ENCODE data around the gene ATP6V0D1. TPM values are rescaled to one million over a fixed set of nuclear protein-coding genes. Genes with fewer than 3 reads are reported as not detected.

The ATP6V0D1 gene
- total and polyA plus RNA-seq, 2 of the 4 experiments (the other 2 are of a cell fraction) = 112 to 124 TPM

DNA sequence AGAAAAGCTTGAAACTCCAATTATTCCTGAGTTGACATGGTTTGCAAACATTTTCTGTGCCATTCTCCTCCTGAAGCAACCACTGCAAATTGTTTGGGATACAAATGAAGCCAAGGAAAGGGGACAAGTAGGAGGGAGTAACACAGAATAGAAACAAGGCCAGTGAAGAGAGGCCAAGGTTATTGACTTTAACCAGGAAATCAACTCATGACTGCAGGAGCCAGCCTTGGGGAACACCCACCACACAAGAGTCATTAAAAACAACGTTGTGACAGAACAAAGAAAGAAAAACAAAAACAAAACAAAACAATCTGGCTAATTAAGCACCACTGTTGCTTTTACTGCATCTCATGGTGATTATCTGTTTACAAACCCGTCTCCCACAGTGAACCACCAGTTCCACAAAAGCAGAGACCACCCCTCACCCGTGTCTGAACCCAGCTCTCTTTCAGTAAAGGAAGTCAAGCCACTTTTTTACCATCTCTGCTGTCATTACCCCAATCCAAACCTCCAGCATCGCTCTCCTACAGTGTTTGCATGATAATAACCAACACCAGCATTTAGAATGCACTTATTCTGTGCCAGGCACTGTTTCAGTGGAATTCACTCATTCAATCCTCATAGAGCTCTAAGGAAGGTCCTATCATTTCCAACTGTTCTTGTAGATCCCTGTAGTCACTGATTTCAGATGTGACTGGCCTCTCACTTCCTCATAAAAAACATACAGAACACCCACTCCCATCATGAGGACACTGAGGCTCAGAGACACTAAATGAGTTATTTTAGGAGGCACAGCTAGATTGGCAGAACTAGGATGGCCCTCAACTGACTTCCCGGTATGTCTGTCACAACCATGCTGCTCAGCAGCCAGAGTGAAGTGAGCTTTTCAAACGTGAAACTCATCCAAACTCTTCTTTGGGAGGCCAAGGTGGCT, 66.7 kb downstream of the ATP6V0D1 start:
- Histone ChIP-seq H2AFZ (replicated peaks; ENCODE audit: low read length, poor library complexity) (no peak overlapping the region), H2AK9ac (replicated peaks; ENCODE audit: low read depth, low read length, poor library complexity) (no peak overlapping the region), H3K27me3 (ENCODE audit: control insufficient read depth, insufficient read depth, low read length) (no peaks in the 10 kb centered on the region), H3K4ac (ENCODE audit: low read depth, low read length) (no peak overlapping the region), H3K23ac (ENCODE audit: low read depth, low read length) (0 out of 2 replicates have a peak overlapping the region, but pooled peaks have one; percentile 38), H4K91ac (ENCODE audit: insufficient read depth, low read depth, low read length) (no peak overlapping the region), H2BK5ac (ENCODE audit: low read depth, low read length, poor library complexity, severe bottlenecking) (no peak overlapping the region), H3K27ac (ENCODE audit: insufficient read depth, low read length) (no peak overlapping the region), H3K79me1 (ENCODE audit: low read depth in 1 of 2, low read length in 2 of 2) (peaks cover 2 to 15% of the 10 kb centered on the region in 2 experiments; a peak in 3 of 4 replicates), H2BK15ac (ENCODE audit: low read depth, low read length) (no peak overlapping the region), H3K4me1 (ENCODE audit: control insufficient read depth, insufficient read depth, low read length) (no peaks in the 10 kb centered on the region; the same call in 1 of the 2 replicates), H4K20me1 (ENCODE audit: insufficient read depth, low read length) (no peaks in the 10 kb centered on the region), H3K9me3 (ENCODE audit: control insufficient read depth, insufficient read depth, low read length) (no peaks in the 10 kb centered on the region), H3K4me3 (ENCODE audit: insufficient read depth, low read depth, low read length) (no peak overlapping the region), H4K8ac (ENCODE audit: low read depth in 2 of 2, low read length in 2 of 2) (no peak overlapping the region), H4K5ac (ENCODE audit: low read depth, low read length) (no peak overlapping the region), H3K9ac (ENCODE audit: low read depth, low read length) (no peak overlapping the region), H3K14ac (replicated peaks; ENCODE audit: low read depth, low read length) (no peak overlapping the region), H2AK5ac (ENCODE audit: low read depth, low read length) (no peak overlapping the region), H2BK20ac (ENCODE audit: low read depth, low read length) (no peak overlapping the region), H3K9me1 (ENCODE audit: insufficient read depth, low read length) (no peaks in the 10 kb centered on the region), H3K18ac (ENCODE audit: low read depth, low read length) (no peak overlapping the region), H2BK120ac (ENCODE audit: low read depth, low read length) (no peak overlapping the region), H3K4me2 (ENCODE audit: low read depth, low read length) (no peak overlapping the region), H3K36me3 (ENCODE audit: control insufficient read depth, insufficient read depth, low read length) (no peaks in the 10 kb centered on the region), H3K56ac (ENCODE audit: extremely low read depth, insufficient read depth, low read length) (no peak overlapping the region)
- POLR2A ChIA-PET (ENCODE audit: unreplicated experiment) = interaction anchor here (0.6 kb wide), 1 partner anchor 14 kb away, joined by 5 read pairs; no protein-coding TSS in a partner anchor
- dilution Hi-C loops (cut with HindIII; ENCODE audit: low sequenced_read_pairs, unreplicated experiment) = no loop called here
- ATAC-seq (ENCODE audit: low read depth) = no peak
- WGBS, 2 experiments (ENCODE audit: extremely low coverage in 2 of 2, insufficient read length in 1 of 2) = 76% methylated on average over 5 of the region's 6 CpGs; no CpG with 5 or more reads in 1 of the 2 experiments
- intact Hi-C loops (cut with micrococcal nuclease) = no loop called here
- in situ Hi-C loops (cut with MboI; ENCODE audit: low sequenced_read_pairs) = no loop called here
- no peak for DNase-seq
- CTCF ChIA-PET = interaction anchor here (0.7 kb wide), 1 partner anchor 14 kb away, joined by 3 read pairs; no protein-coding TSS in a partner anchor
- no TSS peak for BruUV-seq (replicated peaks)
- TF ChIP-seq POLR2A (IDR thresholded peaks at IDR 0.05; ENCODE audit: low read depth, low read length) (no peak), SMC3 (IDR thresholded peaks at IDR 0.05; ENCODE audit: low read depth, low read length) (no peak), FOS (IDR thresholded peaks at IDR 0.05; ENCODE audit: low read depth, low read length) (no peak), MAFK (IDR thresholded peaks at IDR 0.05; ENCODE audit: low read depth, low read length) (no peak), BHLHE40 (IDR thresholded peaks at IDR 0.05; ENCODE audit: low read depth, low read length) (no peak), RCOR1 (IDR thresholded peaks at IDR 0.05; ENCODE audit: insufficient replicate concordance, low read length) (no peak), NFE2L2 (IDR thresholded peaks at IDR 0.05; ENCODE audit: low read depth, low read length) (no peak), MAZ (IDR thresholded peaks at IDR 0.05; ENCODE audit: borderline replicate concordance, low read depth, low read length) (no peak), RAD21 (IDR thresholded peaks at IDR 0.05; ENCODE audit: low read length) (no peak), MXI1 (IDR thresholded peaks at IDR 0.05; ENCODE audit: borderline replicate concordance, low read depth, low read length) (no peak), CHD1 (IDR thresholded peaks at IDR 0.05; ENCODE audit: low read depth, low read length) (no peak), CEBPB (IDR thresholded peaks at IDR 0.05; ENCODE audit: low read depth, low read length) (no peak)
- TF ChIP-seq, protein P1, sequence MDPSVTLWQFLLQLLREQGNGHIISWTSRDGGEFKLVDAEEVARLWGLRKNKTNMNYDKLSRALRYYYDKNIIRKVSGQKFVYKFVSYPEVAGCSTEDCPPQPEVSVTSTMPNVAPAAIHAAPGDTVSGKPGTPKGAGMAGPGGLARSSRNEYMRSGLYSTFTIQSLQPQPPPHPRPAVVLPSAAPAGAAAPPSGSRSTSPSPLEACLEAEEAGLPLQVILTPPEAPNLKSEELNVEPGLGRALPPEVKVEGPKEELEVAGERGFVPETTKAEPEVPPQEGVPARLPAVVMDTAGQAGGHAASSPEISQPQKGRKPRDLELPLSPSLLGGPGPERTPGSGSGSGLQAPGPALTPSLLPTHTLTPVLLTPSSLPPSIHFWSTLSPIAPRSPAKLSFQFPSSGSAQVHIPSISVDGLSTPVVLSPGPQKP (IDR thresholded peaks at IDR 0.05; ENCODE audit: borderline replicate concordance, low read depth, low read length) = no peak
- TF ChIP-seq, protein P2, sequence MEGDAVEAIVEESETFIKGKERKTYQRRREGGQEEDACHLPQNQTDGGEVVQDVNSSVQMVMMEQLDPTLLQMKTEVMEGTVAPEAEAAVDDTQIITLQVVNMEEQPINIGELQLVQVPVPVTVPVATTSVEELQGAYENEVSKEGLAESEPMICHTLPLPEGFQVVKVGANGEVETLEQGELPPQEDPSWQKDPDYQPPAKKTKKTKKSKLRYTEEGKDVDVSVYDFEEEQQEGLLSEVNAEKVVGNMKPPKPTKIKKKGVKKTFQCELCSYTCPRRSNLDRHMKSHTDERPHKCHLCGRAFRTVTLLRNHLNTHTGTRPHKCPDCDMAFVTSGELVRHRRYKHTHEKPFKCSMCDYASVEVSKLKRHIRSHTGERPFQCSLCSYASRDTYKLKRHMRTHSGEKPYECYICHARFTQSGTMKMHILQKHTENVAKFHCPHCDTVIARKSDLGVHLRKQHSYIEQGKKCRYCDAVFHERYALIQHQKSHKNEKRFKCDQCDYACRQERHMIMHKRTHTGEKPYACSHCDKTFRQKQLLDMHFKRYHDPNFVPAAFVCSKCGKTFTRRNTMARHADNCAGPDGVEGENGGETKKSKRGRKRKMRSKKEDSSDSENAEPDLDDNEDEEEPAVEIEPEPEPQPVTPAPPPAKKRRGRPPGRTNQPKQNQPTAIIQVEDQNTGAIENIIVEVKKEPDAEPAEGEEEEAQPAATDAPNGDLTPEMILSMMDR (conservative IDR thresholded peaks at IDR 0.05; ENCODE audit: low read depth, low read length) = no peak
